ENCODE data around the gene GCM1. TPM values are rescaled to one million over a fixed set of nuclear protein-coding genes. Genes with fewer than 3 reads are reported as not detected.

GCM1 gene
- polyA plus RNA-seq, 4 donors: 0.10 to 0.19 (median 0.15) TPM; not detected in 1

DNA sequence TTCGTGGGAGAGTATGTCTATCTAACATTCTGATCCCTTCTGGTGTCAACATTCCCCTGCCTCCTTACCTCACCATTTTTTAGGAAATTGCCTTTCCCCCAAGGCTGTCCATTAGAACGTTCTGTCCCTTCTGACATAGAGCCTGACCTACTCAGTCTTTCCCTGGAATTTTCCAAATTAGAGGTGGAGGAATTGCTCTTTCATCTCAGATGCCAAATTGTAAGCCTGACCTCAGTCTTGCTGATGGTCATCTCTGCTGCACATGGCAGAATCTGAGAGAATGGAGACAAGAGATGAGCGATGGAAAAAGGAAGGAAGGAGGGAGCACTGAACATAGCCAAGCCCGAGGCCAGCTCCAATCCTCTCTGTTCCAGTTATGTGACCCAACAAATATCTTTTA lies 5.4 kb upstream of the GCM1 start:
- no peak for DNase-seq (ENCODE audit: low read depth in 4 of 4, low spot score in 3 of 4)

DNA sequence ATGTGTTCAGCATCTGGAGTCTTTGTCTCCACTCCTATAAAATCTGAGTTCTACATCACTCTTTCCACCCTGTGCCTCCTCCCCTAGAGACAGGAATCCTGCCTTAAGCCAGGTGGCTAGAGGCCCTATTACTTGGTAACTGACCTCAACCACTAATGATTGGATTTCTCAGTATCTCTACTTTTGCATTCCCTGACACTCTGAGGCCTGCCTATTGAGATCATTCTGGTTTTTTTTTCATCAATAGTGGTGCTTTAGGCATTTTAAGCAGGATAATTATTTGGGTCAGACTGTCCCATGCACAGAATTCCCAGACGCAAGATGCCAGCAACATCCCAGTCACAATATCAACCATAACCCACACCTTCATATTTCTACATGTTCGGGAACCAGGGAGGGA lies 3.9 kb upstream of the GCM1 start:
- no peak for DNase-seq (ENCODE audit: low read depth in 4 of 4, low spot score in 3 of 4)

DNA sequence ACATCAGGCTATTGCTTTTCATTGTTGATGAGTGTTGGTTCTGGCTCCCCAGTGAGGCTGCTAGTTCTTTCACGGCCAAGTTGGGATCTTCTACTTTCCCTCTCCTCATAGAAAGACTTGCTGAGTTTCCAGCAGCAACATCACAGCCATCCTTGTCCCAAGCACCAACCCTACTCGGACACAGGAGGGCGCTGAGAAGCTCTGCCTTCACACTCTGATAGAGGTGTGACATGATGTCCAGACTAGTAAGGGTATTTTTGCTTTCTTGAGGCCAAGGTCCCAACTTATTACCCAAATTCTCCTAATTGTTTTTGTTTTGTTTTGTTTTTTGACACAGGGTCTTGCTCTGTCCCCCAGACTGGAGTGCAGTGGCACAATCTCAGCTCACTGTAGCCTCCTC lies 3.0 kb upstream of the GCM1 start:
- no peak for DNase-seq (ENCODE audit: low read depth in 4 of 4, low spot score in 3 of 4)

DNA sequence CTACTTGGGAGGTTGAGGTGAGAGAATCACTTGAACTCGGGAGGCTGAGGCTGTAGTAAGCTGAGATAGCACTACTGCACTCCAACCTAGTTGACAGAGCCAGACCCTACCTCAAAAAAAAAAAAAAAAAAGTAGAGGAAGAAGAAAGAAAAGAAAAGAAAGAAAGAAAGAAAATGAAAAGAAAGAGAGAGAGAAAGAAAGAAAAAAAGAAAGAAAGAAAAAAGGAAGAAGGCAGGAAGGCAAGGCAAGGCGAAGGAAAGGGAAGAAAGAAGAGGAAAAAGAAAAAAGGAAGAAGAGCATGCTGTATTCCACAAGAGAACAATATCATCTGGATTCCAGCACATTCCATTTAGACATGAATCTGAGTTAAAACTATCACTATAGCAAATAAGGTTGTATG lies 3.8 kb downstream of the GCM1 start:
- DNase-seq (ENCODE audit: low read depth in 4 of 4, low spot score in 3 of 4): no peak

DNA sequence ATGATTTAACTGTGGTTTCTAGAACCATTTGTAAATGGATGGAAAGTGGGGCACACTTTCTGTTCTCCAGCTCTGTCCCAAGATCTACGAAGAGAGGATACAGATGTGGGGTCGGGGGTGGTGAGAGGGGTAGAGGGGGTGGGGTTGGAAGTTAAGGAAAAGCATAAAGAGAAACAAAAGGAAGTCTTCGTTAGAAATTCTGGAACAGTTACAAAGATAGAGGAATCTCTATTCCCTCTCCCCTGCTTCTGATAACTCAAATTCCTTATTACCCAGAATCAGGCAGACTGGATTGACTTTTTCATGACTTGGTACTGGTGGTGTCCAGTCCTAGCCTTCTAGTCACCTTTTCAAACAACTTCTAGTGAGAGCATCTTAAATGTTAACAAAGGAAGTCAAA lies 4.9 kb downstream of the GCM1 start:
- DNase-seq (ENCODE audit: low read depth in 4 of 4, low spot score in 3 of 4): no peak

DNA sequence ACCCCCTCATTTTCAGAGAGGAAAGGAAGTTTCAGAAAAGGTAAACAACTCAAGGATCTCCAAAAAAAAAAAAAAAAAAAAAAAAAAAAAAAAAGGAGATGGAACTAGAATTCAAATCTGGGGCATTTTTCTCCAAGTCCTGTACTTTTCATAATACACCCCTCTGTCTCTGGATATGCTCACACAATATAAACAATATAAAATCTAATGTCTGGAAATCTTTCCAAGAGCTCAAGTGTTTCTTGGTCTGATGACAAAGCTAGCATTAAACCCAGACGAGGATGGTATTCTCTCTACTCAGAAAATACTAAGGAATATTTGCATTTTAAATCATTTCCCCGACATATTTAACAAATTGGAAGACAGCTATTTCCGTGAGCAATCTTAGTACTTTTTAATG lies 5.8 kb downstream of the GCM1 start:
- no peak for DNase-seq (ENCODE audit: low read depth in 4 of 4, low spot score in 3 of 4)

DNA sequence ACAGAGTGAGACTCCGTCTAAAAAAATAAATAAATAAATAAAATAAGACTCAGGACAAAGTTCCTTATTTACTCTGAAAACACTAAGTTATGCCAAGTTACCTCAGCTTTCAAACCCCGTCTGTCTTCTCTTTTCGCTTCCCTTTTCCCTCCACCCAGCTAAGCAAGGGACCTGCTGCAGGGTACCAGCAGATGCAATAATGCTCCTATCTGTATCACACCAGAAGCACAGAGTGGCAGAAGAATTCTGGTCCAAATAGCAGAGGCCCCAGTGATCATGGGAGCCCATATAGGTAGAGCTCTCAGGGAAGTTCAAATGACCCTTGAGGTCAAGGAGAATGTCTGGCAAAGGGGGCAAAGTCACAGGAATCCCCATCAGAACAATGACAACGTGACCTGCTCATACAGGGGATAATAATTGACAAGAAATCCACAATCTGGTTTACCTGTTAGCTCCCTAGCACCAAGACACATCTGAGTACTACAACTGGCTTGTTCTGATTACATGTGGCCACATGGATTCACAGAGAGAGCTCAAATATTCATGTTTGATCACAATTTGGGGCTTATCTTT lies 8.7 kb downstream of the GCM1 start:
- DNase-seq (ENCODE audit: low read depth in 4 of 4, low spot score in 3 of 4): no peak

DNA sequence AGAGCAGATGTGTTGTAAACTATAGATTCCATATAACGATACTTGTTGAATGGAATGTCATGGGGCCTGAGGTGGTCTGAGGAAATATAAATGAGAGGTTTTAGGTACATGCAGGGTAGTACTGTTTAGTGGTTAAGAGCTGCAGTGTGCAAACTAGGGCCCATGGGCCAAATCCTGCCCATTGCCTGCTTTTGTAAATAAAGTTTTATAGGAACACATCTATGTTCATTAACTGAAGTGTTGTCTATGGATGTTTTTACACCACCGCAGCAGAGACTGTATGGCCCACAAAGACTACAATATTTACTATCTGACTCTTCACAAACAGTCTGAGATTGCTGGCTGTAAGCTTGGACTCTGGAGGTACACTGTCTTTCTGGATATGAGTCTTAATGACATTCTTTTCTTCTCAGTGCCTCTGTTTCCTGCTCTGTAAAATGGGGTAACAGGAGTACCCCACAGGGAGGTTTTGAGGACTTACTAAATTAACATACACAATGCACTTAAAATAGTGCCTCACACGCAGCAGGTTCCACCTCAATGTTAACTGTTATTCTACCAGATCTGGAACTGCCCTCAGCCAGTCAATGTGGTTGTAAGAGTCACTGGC lies 12.5 kb downstream of the GCM1 start:
- no peak for DNase-seq (ENCODE audit: low read depth in 4 of 4, low spot score in 3 of 4)

DNA sequence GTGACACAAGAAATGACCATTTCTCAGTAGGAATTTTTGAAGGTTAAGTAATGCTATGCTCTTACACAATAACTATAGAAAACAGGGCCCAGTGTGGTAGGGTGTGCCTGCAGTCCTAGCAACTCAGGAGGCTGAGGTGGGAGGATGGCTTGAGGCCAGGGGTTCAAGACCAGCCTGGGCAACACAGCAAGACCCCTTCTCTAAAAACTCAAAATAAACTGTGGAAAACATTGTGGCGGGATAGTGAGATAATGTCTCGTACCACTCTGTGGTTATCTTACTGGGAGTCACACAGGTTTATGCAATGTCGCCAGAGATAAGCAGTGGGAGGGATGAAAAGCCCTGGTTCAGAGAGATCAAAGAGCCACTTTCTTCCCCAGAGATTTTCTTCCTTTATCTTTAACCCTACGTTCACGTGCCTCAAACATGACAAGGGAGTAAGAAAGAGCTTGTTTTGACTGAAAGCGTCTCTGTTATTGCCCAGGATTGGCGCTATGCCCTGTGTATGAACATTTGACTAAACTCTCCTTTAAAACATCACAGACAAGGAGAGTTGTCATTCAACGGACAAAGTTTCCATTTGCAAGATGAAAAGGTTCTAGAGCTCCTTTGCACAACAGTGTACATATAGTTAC lies 13.9 kb downstream of the GCM1 start:
- DNase-seq (ENCODE audit: low read depth in 4 of 4, low spot score in 3 of 4): no peak

DNA sequence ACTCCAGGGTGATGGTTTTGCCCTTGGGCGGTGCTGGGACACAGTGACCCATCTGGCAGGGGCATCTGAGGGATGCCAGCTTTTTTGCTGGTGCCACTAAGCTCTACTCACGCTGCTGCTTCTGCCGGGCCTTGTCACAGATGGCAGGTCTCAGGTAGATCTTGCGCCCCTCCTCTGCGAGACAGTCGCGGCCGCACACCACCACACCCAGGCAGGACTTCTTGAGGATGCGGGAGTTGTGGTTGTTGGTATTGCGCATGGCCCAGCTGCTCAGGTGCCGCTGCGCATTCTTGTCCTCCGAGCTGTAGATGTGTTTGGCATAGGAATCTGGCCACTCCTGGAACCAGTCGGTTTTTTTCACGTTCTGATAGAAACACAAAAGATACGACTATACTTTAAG lies 14.7 kb downstream of the GCM1 start:
- DNase-seq (ENCODE audit: low read depth in 4 of 4, low spot score in 3 of 4): no peak

DNA sequence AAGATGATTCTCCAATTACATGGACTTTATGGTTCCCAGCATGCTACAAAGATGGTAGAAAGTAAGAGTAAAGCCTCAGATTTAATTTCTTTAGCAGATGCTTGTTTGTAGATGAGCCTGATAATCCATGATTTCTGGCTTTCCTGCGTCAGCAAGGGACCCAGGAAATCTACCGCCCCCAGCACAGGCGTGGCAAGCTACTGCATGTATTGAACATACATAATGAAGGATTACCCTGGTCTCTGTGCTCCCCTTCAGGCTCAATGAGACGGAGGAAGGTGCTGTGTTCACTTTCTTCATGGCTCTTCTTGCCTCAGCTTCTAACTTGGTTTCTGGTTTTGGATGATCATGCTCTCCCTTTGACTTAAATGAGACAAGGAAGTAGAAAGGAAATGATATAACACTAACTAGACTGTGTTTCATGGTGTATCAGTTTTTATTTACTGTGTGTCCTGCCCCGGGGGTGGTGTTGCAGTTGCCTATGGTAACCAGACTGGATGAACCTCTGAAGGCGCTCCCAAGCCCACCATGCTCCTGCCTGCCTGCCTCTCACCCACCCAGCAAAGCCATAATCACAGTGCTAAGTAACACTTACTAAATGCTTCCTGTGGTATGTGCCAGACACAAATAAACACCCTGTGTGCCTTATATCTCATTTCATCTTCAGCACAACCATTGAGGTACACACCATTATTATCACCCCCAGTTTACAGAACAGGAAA lies 17.9 kb downstream of the GCM1 start:
- no peak for DNase-seq (ENCODE audit: low read depth in 4 of 4, low spot score in 3 of 4)

DNA sequence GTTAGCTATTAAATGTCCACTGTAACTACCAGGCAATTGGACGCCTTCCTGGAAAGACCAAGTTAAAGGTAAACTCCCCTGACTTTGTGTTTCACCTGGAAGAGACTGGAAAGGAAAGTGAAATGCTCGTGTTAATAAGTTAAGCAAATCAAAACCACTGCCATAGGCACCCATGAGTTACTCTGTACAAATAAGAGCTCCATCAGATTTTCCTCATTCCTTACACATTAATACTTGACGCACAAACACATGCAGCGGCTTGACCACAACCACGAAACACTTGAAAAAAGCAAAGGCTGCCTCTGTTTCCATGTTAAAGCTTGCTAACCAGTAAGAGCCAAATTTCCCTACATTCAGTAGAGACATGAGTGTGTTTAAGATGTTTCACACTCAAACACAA lies 19.8 kb downstream of the GCM1 start:
- DNase-seq (ENCODE audit: low read depth in 4 of 4, low spot score in 3 of 4): no peak

DNA sequence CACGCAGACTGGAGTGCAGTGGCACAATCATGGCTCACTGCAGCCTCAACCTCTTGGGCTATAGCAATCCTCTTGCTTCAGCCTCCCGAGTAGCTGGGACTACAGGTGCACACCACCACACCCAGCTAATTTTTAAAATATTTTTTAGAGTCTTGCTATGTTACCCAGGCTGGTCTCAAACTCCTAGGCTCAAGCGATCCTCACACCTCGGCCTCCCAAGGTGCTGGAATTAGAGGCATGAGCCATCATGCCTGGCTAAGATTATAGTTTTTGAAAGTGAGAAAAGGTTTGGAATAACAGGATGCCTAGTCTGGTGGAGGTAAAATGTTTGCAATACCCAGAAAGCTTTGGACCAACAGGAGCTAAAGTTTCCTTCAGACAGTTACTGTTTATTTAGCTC lies 23.4 kb downstream of the GCM1 start:
- no peak for DNase-seq (ENCODE audit: low read depth in 4 of 4, low spot score in 3 of 4)

DNA sequence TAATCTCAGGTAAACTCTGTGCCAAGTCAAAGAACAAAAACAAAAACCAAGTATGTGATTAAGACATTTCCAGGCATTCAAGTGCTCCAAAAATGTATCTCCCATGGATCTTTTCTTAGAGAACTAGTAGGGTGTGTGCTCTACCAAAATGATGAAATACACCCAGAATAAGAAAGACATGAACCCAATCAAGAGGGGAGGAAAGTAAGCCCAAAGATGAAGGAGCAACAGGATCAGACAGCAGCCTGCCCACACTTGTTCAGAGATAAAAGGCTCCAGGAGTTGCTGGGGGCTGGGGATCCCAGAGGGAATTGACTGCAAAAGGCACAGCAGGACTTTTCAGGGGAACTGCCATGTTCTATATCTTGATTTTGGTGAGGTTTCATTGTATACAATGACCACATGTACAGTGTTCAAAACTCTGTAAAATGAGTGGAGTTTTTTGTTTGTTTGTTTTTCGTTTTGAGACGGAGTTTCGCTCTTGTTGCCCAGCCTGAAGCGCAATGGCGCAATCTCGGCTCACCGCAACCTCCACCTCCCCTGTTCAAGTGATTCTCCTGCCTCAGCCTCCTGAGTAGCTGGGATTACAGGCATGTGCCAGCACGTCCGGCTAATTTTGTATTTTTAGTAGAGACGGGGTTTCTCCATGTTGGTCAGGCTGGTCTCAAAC lies 24.4 kb downstream of the GCM1 start:
- no peak for DNase-seq (ENCODE audit: low read depth in 4 of 4, low spot score in 3 of 4)

DNA sequence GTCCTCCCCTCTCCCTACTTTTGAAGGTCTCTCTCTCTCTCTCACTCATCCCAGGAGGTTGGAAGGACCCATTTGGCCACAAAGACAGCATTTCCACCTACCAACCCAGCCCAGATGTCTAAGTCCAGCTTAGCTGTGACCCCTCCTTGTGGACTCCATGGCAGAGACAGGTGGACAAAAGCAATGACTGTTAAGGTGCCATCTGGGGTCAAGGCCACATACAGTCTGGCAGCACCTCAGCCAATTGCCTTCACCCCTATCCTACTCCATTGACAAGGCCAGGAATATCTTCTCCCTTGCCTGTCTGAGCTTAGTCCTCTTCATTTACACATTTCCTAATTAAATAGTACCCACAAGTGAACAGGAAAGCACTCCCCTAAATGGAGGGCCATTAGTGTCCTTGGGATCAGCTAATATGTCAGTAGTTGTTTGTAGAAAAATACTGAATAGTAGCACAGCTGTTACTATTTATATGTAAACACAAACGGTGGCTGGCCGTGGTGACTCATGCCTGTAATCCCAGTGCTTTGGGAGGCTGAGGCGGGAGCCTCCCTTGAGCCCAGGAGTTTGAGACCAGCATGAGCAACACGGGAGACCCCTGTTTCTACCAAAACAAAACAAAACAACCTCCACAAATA lies 28.8 kb downstream of the GCM1 start:
- no peak for DNase-seq (ENCODE audit: low read depth in 4 of 4, low spot score in 3 of 4)

DNA sequence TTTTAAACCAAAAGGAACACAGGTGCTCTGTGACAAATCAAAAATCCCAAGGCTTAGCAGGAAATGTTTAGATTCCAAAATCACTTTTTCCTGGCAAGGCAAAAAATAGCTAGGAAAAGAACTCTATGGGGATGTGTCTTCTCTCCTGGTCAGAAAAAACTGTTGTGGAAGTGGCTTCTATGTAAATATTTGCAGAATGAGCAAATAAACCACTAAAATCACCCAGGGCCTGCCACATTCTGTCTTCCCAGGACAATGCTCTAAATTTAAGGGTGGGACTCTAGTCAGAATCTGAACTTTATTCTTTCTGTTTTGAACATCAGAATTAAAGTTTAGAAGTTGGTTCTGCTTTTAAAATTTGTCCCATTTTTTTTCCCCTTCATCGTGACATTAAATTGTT lies 29.3 kb downstream of the GCM1 start:
- DNase-seq (ENCODE audit: low read depth in 4 of 4, low spot score in 3 of 4): no peak

DNA sequence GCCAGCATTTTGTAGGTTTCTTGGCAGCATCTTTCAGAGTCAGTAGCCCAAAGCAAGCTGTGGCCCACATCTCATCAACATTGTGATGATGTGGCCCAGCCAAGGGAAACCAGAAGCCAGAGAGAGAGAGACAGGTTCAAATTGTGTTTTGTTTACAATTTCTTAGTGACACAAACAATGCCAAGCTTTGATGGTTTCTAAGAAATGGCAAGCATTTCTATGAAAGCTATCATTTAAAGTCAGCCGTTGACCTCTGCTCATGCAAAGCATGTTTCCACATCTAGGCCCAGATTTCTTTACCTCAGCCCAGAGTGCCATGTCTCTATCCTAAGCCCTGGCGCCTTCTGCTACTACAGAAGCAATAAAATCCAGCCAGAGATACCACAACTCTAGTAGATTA lies 32.9 kb downstream of the GCM1 start:
- no peak for DNase-seq (ENCODE audit: low read depth in 4 of 4, low spot score in 3 of 4)

DNA sequence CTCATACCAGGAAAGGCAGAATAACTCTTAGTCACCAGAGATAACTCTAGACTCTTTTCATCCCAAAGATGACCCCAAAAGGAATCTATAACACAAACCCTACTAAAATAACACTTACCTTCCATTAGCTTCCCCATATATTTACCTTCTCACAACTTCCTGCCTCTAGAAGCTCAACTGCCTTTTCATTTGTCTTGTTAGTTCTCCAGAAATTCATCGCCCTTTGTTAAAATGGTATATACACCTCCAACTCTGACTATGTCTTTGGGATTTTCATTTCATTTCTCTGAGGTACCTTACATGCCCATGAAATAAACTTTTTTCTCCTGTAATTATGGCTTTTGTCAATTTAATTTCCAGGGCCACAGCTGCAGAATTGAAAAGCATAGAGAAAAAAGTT lies 33.5 kb downstream of the GCM1 start:
- DNase-seq (ENCODE audit: low read depth in 4 of 4, low spot score in 3 of 4): no peak

DNA sequence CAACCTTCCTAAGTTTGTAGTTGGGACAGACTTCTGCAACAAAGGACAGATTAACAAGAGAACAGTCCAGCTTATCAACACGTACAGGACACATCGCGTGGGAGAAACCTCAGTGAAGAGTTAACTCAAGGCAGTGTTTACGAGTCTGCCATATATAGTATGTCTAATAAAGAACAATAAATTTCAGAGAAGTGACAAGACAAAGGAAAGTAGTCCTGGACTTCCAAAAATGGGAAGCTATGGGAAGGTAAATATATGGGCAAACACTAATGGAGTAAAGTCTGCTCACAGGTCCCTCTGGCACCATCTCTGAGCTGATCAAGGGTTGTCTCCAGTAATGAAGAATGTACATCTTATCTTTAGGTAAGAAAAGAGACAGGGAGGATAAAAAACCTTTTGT lies 34.9 kb downstream of the GCM1 start:
- no peak for DNase-seq (ENCODE audit: low read depth in 4 of 4, low spot score in 3 of 4)

DNA sequence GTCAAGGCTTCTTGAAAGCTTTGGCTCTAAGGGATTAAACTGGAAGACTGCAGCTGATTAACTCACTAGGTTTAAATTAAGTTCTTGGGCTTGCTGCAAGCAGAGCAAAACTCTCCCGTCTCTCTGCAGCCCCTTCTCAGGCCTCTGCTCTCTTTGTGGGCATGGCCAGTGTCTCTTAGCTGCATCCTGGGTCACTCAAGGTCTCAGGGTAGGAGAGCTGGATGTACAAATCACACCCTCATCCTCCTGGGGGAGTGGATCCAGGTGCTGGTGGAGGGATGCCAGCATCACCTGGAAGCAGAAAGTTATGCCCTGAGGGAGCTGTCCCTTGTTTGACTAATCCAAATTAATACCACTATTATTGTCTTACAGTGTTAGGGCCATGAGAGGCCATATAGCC lies 35.8 kb downstream of the GCM1 start:
- DNase-seq (ENCODE audit: low read depth in 4 of 4, low spot score in 3 of 4): no peak

DNA sequence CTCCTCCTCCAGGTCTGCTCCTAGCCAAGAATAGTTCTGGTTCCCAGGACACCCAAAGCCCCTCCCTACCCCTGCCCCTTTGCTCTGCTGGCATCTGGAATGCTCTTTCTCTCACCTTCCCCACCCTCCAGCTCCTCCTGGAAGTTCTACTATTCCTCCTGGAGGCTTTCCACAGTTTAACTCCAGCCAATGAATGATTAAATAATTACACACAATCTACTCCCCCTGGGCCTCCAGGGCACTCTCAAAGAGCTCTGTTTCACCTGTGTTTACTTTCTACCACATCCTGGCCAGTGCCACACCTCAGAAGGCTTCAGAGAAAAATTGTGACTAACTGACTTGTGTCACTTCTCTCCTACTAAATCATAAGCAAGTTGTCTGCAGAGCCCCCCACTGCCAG lies 36.2 kb downstream of the GCM1 start:
- peak in 1 of 4 donors; percentile 10 for DNase-seq (ENCODE audit: low read depth in 4 of 4, low spot score in 3 of 4)
